Upper lobe of left lung (tissue), 6 donors: ENCODE results near the gene GSDMA. TPM values are rescaled to one million over a fixed set of nuclear protein-coding genes. Genes with fewer than 3 reads are reported as not detected.
"Not testable (repeated sequence)": the region's sequence is repeated elsewhere in the genome, so short reads cannot be mapped to it uniquely, and the experiment has no call there.

Experiments
- ATAC-seq, 2 donors: fragments of 200-7000 bp; cut with Tn5 transposase; one replicate each; pipeline ENCODE4 v1.9.1; 2022; ENCODE audit warnings: mild to moderate bottlenecking in 2 of 2, moderate library complexity in 2 of 2; ENCODE audit not compliant: low FRiP score in 2 of 2
- DNase-seq, 2 donors: peaks; one replicate each; pipeline ENCODE4 v3.0.0-alpha.2; 2019 to 2020
- H3K27ac ChIP-seq, 4 donors: fragments of 200-600 bp; sonication (generic); one replicate each; pipeline ENCODE4 v1.5.1; 2016 to 2019
- H3K27me3 ChIP-seq, 4 donors: fragments of 200-600 bp; sonication (generic); one replicate each; pipeline ENCODE4 v1.5.1; 2017 to 2019
- H3K36me3 ChIP-seq, 4 donors: fragments of 200-600 bp; sonication (generic); one replicate each; pipeline ENCODE4 v1.5.1; 2016 to 2019
- H3K4me1 ChIP-seq, 4 donors: fragments of 200-600 bp; sonication (generic); one replicate each; pipeline ENCODE4 v1.5.1; 2018 to 2019
- H3K4me3 ChIP-seq, 4 donors: fragments of 200-600 bp; sonication (generic); one replicate each; pipeline ENCODE4 v1.5.1; 2017 to 2019; ENCODE audit warnings: mild to moderate bottlenecking in 2 of 4, moderate library complexity in 1 of 4
- H3K9me3 ChIP-seq, 4 donors: fragments of 200-600 bp; sonication (generic); one replicate each; pipeline ENCODE4 v1.5.1; 2018 to 2019
- CTCF ChIP-seq, 6 experiments: fragments of 450-650 bp in 4 of 6; fragments of 200-600 bp in 2 of 6; sonication (generic) in 2 of 6; IDR thresholded peaks; one replicate each; pipeline ENCODE4 v1.5.1; 2016 to 2019; ENCODE audit warnings: antibody characterized with exemption in 6 of 6
- EP300 ChIP-seq, 4 donors: sonication (generic); formaldehyde crosslinking; IDR thresholded peaks; one replicate each; pipeline ENCODE4 v1.5.1; 2017; ENCODE audit warnings: antibody characterized with exemption in 4 of 4, control low read depth in 2 of 4
- POLR2A ChIP-seq, 4 donors: fragments of 450-650 bp; IDR thresholded peaks; one replicate each; pipeline ENCODE4 v1.5.1; 2016 to 2017; ENCODE audit warnings: antibody characterized with exemption in 4 of 4, mild to moderate bottlenecking in 2 of 4
- POLR2AphosphoS5 ChIP-seq, 2 donors: sonication (generic); formaldehyde crosslinking; IDR thresholded peaks; one replicate each; pipeline ENCODE4 v1.5.1; 2017; ENCODE audit warnings: antibody characterized with exemption in 2 of 2
- WGBS, 2 donors: methylation state at CpG; one replicate each; pipeline ENCODE4 v1.1.5; 2017 to 2018; 5-methylcytosine and 5-hydroxymethylcytosine counted together
- total RNA-seq, 6 donors: library from RNA; depleted of rRNA in 4 of 6; stranded (reverse); fragments of >200 nt in 4 of 6; gene quantifications; one replicate each; pipeline versions ENCODE4 v1.1.0 to v1.2.1, GENCODE V29; 2016 to 2021
- donor health status: DM: no; HTN: no; CAD: no; lungs with moderate emphysema.
- donor health status: DM: no; HTN: yes; CAD: no; lungs with severe emphysema.

The GSDMA gene
- total RNA-seq, 6 donors from 2014 or later, result 0.14 to 0.61 (median 0.51) TPM; not detected in 2

DNA sequence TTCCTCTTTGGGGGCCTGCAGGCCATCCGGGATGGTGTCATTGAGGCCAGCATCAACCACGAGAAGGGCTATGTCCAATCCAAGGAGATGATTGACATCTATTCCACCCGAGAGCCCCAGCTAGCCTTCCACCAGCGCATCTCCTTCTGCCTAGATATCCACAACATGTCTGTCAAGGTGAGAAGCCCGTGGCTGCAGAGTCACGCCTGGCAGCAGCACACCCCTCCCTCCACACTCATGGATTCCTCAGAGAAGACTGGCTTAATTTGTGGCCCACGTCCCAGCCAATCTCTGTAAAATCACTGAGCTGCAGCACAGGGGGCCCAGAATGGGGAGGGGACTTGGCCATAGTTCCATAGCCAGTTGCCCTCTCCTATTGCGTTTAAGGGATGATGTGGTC is 33.4 kb downstream of the GSDMA start:
- 79 to 93% methylated on average over 5 to 8 of the region's 8 CpGs for WGBS, 2 donors
- Histone ChIP-seq H3K9me3 (no peaks in the 10 kb centered on the region), H3K36me3 (peaks cover 52 to 75% (median 67%) of the 10 kb centered on the region in 4 donors), H3K4me3 (no peak overlapping the region), H3K27me3 (no peaks in the 10 kb centered on the region), H3K4me1 (peaks cover 0 to 11% (median 3%) of the 10 kb centered on the region in 4 donors), H3K27ac (no peak overlapping the region)
- TF ChIP-seq POLR2A (IDR thresholded peaks at IDR 0.05), result no peak
- TF ChIP-seq EP300 (IDR thresholded peaks at IDR 0.05), result no peak
- TF ChIP-seq POLR2AphosphoS5 (IDR thresholded peaks at IDR 0.05), result no peak
- TF ChIP-seq CTCF (IDR thresholded peaks at IDR 0.05), result no peak
- ATAC-seq (no peak), DNase-seq (no peak)

DNA sequence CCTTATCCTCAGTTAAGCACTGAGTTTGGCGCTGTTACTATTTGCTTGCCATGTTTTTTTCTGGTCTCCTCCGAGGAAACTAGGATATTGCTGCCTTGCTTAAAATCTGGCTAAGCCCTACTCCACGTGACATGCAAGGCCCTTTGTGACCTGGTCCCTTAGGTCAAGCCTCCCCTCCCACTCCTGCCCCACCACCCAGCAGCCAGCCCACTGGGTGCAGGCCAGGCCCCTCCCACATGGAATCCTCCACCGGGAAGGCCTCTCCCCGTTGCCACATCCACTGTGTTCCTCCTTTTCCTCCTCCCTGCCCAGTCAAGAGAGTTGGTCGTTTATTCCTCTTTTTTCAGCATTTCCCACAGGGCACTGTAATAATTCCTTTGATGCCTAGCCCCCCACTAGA is 34.0 kb downstream of the GSDMA start:
- peak in 1 of 2 donors; percentile 78 for ATAC-seq
- no peak overlapping the region for H3K27ac ChIP-seq
- 48 to 49% methylated on average over 6 of the region's 6 CpGs for WGBS, 2 donors
- H3K4me3 ChIP-seq, result no peak overlapping the region
- H3K4me1 ChIP-seq, result peaks cover 0 to 11% (median 3%) of the 10 kb centered on the region in 4 donors
- TF ChIP-seq CTCF (IDR thresholded peaks at IDR 0.05) (no peak), EP300 (IDR thresholded peaks at IDR 0.05) (no peak), POLR2A (IDR thresholded peaks at IDR 0.05) (no peak), POLR2AphosphoS5 (IDR thresholded peaks at IDR 0.05) (no peak)
- no peaks in the 10 kb centered on the region for H3K9me3 ChIP-seq
- H3K36me3 ChIP-seq, result peaks cover 51 to 68% (median 61%) of the 10 kb centered on the region in 4 donors
- H3K27me3 ChIP-seq, result no peaks in the 10 kb centered on the region
- DNase-seq, result no peak

DNA sequence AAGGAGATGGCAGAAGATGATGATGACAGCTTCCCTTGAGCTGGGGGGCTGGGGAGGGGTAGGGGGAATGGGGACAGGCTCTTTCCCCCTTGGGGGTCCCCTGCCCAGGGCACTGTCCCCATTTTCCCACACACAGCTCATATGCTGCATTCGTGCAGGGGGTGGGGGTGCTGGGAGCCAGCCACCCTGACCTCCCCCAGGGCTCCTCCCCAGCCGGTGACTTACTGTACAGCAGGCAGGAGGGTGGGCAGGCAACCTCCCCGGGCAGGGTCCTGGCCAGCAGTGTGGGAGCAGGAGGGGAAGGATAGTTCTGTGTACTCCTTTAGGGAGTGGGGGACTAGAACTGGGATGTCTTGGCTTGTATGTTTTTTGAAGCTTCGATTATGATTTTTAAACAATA is 34.7 kb downstream of the GSDMA start:
- no peak for TF ChIP-seq CTCF (IDR thresholded peaks at IDR 0.05)
- no peak for TF ChIP-seq POLR2AphosphoS5 (IDR thresholded peaks at IDR 0.05)
- no peak for TF ChIP-seq EP300 (IDR thresholded peaks at IDR 0.05)
- no peak for TF ChIP-seq POLR2A (IDR thresholded peaks at IDR 0.05)
- 76 to 85% methylated on average over 2 to 4 of the region's 4 CpGs for WGBS, 2 donors
- no peak overlapping the region for H3K27ac ChIP-seq
- ATAC-seq, result no peak
- peaks cover 45 to 61% (median 53%) of the 10 kb centered on the region in 4 donors for H3K36me3 ChIP-seq
- H3K9me3 ChIP-seq, result no peaks in the 10 kb centered on the region
- peaks cover 0 to 11% (median 3%) of the 10 kb centered on the region in 4 donors for H3K4me1 ChIP-seq
- no peak for DNase-seq
- no peak overlapping the region for H3K4me3 ChIP-seq
- no peaks in the 10 kb centered on the region for H3K27me3 ChIP-seq

- Histone ChIP-seq H3K36me3 (peaks cover 32 to 46% (median 38%) of the 10 kb centered on the region in 4 donors), H3K27ac (peak overlapping the region in 2 of 4 donors; percentile 27 to 37), H3K27me3 (no peaks in the 10 kb centered on the region), H3K4me1 (peaks cover 0 to 11% (median 3%) of the 10 kb centered on the region in 4 donors), H3K4me3 (no peak overlapping the region), H3K9me3 (no peaks in the 10 kb centered on the region)
- TF ChIP-seq POLR2A (IDR thresholded peaks at IDR 0.05) (no peak), CTCF (IDR thresholded peaks at IDR 0.05) (no peak), EP300 (IDR thresholded peaks at IDR 0.05) (no peak), POLR2AphosphoS5 (IDR thresholded peaks at IDR 0.05) (no peak)
- ATAC-seq, result peak in 1 of 2 donors; percentile 68
- peak in 1 of 2 donors; percentile 75 for DNase-seq
- 63 to 92% methylated on average over 4 of the region's 4 CpGs for WGBS, 2 donors
Measured at GRCh38 chr17:39999067-39999466, 36.3 kb downstream of the GSDMA start.

DNA sequence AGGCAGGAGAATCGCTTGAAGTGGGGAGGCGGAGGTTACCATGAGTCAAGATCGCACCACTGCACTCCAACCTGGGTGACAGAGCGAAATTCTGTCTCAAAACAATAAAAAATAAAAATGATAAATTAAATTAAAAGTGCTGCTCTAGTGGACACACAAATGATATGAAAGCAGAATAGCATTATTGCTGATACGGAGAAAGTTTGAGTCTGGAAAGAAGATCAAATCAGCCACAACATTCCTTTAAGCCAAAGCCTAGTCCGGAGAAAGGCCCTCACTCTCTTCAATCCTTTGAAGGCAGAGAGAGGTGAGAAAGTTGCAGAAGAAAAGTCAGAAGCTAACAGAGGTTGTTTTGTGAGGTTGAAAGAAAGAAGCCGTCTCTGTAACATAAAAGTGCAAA is 37.4 kb downstream of the GSDMA start:
- no peak overlapping the region for H3K4me3 ChIP-seq
- 91 to 92% methylated on average over 7 of the region's 7 CpGs for WGBS, 2 donors
- ATAC-seq (no peak), DNase-seq (no peak)
- TF ChIP-seq CTCF (IDR thresholded peaks at IDR 0.05) (no peak), POLR2AphosphoS5 (IDR thresholded peaks at IDR 0.05) (no peak), POLR2A (IDR thresholded peaks at IDR 0.05) (no peak), EP300 (IDR thresholded peaks at IDR 0.05) (no peak)
- no peaks in the 10 kb centered on the region for H3K27me3 ChIP-seq
- no peak overlapping the region for H3K27ac ChIP-seq
- H3K9me3 ChIP-seq, result no peaks in the 10 kb centered on the region
- peaks cover 24 to 35% (median 28%) of the 10 kb centered on the region in 4 donors for H3K36me3 ChIP-seq
- H3K4me1 ChIP-seq, result peaks cover 0 to 11% (median 3%) of the 10 kb centered on the region in 4 donors

GRCh38 chr17:40001335-40001734 is 38.5 kb downstream of the GSDMA start:
- H3K9me3 ChIP-seq, DNase-seq, H3K27ac ChIP-seq, H3K4me3 ChIP-seq, ATAC-seq, H3K27me3 ChIP-seq: not testable (repeated sequence)
- H3K36me3 ChIP-seq, result peaks cover 13 to 23% (median 16%) of the 10 kb centered on the region in 4 donors
- H3K4me1 ChIP-seq, result peaks cover 0 to 11% (median 3%) of the 10 kb centered on the region in 4 donors
- WGBS, 2 donors, result 89% methylated on average over 8 of the region's 8 CpGs
